KG1 (cell line): ENCODE data around the gene MEF2D.

Source experiments
- DNase-seq: peaks from one replicate; lab custom pipeline; 2025; lab: John Stamatoyannopoulos, UW

MEF2D gene

GRCh38 chr1:156425943-156426342 is 74.6 kb downstream of the MEF2D start:
- DNase-seq: no peak

GRCh38 chr1:156424806-156425432 is 75.7 kb downstream of the MEF2D start:
- no peak for DNase-seq

- no peak for DNase-seq
Observed at GRCh38 chr1:156423422-156424352, 76.9 kb downstream of the MEF2D start.

GRCh38 chr1:156422602-156423091 is 77.9 kb downstream of the MEF2D start:
- no peak for DNase-seq

GRCh38 chr1:156421939-156422601 is 78.5 kb downstream of the MEF2D start:
- DNase-seq: no peak

- DNase-seq: no peak
Observed at GRCh38 chr1:156421062-156421938, 79.3 kb downstream of the MEF2D start.

- no peak for DNase-seq
Observed at GRCh38 chr1:156420205-156421061, 80.1 kb downstream of the MEF2D start.

- DNase-seq: no peak
Observed at GRCh38 chr1:156419854-156420204, 80.7 kb downstream of the MEF2D start.

- no peak for DNase-seq
Observed at GRCh38 chr1:156418416-156419070, 82.0 kb downstream of the MEF2D start.

- no peak for DNase-seq
Observed at GRCh38 chr1:156417401-156418020, 83.1 kb downstream of the MEF2D start.

- DNase-seq: no peak
Observed at GRCh38 chr1:156416993-156417392, 83.6 kb downstream of the MEF2D start.

GRCh38 chr1:156414461-156415064 is 86.0 kb downstream of the MEF2D start:
- no peak for DNase-seq
